Kidney (tissue), 14 donors: ENCODE measurements around the gene TMEM167A. TPM values are rescaled to one million over a fixed set of nuclear protein-coding genes. Genes with fewer than 3 reads are reported as not detected.

Experiments
- DNase-seq, 5 donors: peaks; one replicate each; pipeline ENCODE4 v3.0.0-alpha.2; 2013 to 2020
- FAIRE-seq: peaks from 2 replicates; lab custom pipeline; 2012; peaks lifted over from hg19 to GRCh38; lab: Jason Lieb, UNC
- H3K27ac ChIP-seq, 2 donors: one replicate each; pipeline ENCODE4 v1.7.0; 2013; ENCODE audit warnings: low read depth in 2 of 2, low read length in 2 of 2, inconsistent platforms in 1 of 2
- H3K27me3 ChIP-seq: one replicate; pipeline ENCODE4 v1.7.1; 2013; ENCODE audit warnings: low read length, inconsistent platforms; ENCODE audit not compliant: control insufficient read depth, insufficient read depth
- H3K36me3 ChIP-seq, 3 donors: one replicate each; pipeline versions ENCODE4 v1.7.0 to v1.7.1; 2013; ENCODE audit warnings: low read length in 3 of 3, control low read depth in 1 of 3, inconsistent platforms in 1 of 3; ENCODE audit not compliant: insufficient read depth in 3 of 3, control insufficient read depth in 2 of 3
- H3K4me1 ChIP-seq, 3 donors: one replicate each; pipeline versions ENCODE4 v1.7.0 to v1.7.1; 2013; ENCODE audit warnings: low read length in 3 of 3, inconsistent platforms in 1 of 3, low read depth in 1 of 3; ENCODE audit not compliant: control insufficient read depth in 2 of 3, insufficient read depth in 2 of 3
- H3K4me3 ChIP-seq, 3 donors: one replicate each; pipeline versions ENCODE4 v1.7.0 to v1.8.1; 2013; ENCODE audit warnings: low read length in 3 of 3, control low read depth in 1 of 3, inconsistent platforms in 1 of 3
- H3K9ac ChIP-seq, 3 donors: one replicate each; pipeline versions ENCODE4 v1.7.0 to v1.7.1; 2013; ENCODE audit warnings: low read length in 3 of 3, control low read depth in 1 of 3, inconsistent platforms in 1 of 3
- H3K9me3 ChIP-seq, 3 donors: one replicate each; pipeline versions ENCODE4 v1.7.0 to v1.7.1; 2013; ENCODE audit warnings: low read length in 3 of 3, control low read depth in 1 of 3, inconsistent platforms in 1 of 3; ENCODE audit not compliant: control insufficient read depth in 2 of 3, insufficient read depth in 1 of 3
- intact Hi-C: fragments of 100-400 bp; cut with DNase I; formaldehyde crosslinking; loops from one replicate; pipeline ENCODE4 v1.11.1; 2022
- polyA plus RNA-seq: library from polyadenylated mRNA; stranded (reverse); fragments of 350-450 nt; fragmentation: Illumina TruSeq; extraction: RNeasy Lipid Tissue Mini Kit (QIAGEN cat#74804); gene quantifications from one replicate; pipeline ENCODE4 v1.2.3, GENCODE V29; 2014; ENCODE audit warnings: low read depth, low replicate concordance; ENCODE audit not compliant: insufficient read depth
- total RNA-seq: library from RNA; stranded (reverse); fragmentation: NEBNext Ultra II Directional; extraction: Animal tissue kit (Norgen Biotek cat#: 25700); gene quantifications from one replicate; pipeline ENCODE4 v1.2.1, GENCODE V29; 2021
- TF ChIP-seq, protein P1 (sequence below): IDR thresholded peaks from 3 replicates; pipeline ENCODE4 v1.5.1; 2012; ENCODE audit warnings: mild to moderate bottlenecking, moderate library complexity, borderline replicate concordance; ENCODE audit not compliant: insufficient read depth; ENCODE audit errors: extremely low read depth
- donor health status: control.
- donor health status: control.
- donor health status: control.
- donor health status: control.
- donor health status: control.
- donor health status: DM: yes; HTN: yes; CAD: no.
- donor health status: Normal renal cell carcinoma (clear cell type).

TMEM167A gene
- total and polyA plus RNA-seq, 2 donors from 2014 or later = 55.3 to 82.0 TPM

DNA sequence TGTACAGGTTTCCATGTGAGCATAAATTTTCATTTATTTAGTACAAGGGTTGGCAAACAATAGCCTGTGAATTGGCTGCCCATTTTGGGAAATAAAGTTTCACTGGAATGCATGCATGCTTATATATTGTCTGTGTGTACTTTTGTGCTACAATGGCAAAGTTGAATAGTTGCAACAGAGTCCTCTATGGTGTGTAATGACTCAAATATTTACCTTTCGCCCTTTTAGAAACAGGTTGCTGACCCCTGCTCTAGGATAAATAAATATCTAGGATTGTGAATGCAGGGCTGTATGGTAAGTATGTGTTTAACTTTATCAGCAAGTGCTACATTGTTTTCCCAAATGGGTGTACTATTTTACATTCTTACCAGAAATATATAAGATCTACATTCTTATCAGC is 47.4 kb upstream of the TMEM167A start:
- H3K27me3 ChIP-seq = no peaks in the 10 kb centered on the region
- H3K27ac ChIP-seq = no peak overlapping the region
- H3K4me1 ChIP-seq = no peaks in the 10 kb centered on the region
- H3K36me3 ChIP-seq = no peaks in the 10 kb centered on the region
- no peak overlapping the region for H3K9ac ChIP-seq
- no peak overlapping the region for H3K4me3 ChIP-seq
- DNase-seq (no peak), FAIRE-seq (no peak)
- intact Hi-C loops = no loop called here
- TF ChIP-seq, protein P1, sequence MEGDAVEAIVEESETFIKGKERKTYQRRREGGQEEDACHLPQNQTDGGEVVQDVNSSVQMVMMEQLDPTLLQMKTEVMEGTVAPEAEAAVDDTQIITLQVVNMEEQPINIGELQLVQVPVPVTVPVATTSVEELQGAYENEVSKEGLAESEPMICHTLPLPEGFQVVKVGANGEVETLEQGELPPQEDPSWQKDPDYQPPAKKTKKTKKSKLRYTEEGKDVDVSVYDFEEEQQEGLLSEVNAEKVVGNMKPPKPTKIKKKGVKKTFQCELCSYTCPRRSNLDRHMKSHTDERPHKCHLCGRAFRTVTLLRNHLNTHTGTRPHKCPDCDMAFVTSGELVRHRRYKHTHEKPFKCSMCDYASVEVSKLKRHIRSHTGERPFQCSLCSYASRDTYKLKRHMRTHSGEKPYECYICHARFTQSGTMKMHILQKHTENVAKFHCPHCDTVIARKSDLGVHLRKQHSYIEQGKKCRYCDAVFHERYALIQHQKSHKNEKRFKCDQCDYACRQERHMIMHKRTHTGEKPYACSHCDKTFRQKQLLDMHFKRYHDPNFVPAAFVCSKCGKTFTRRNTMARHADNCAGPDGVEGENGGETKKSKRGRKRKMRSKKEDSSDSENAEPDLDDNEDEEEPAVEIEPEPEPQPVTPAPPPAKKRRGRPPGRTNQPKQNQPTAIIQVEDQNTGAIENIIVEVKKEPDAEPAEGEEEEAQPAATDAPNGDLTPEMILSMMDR = no peak
- no peaks in the 10 kb centered on the region for H3K9me3 ChIP-seq

DNA sequence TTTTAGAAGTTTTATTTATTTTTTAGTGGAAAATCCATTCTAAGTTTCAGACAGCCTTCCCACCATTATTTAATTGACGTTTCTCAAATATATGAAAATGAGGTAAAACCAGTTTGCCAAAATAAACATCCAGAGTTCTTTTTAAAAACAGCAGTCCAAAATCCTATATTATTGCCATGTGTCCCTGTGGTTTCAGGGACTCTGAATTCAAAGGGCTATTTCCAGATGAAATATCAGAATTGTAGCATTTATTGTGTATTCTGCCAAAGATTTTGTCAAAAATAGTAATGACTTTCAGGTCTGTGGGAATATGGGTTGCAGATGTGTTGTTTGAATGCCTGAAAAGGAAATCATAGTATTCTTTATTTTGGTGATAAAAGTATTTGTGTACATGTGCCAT is 41.8 kb upstream of the TMEM167A start:
- no peaks in the 10 kb centered on the region for H3K4me1 ChIP-seq
- H3K27me3 ChIP-seq = no peaks in the 10 kb centered on the region
- TF ChIP-seq, protein P1 = no peak
- no peak overlapping the region for H3K4me3 ChIP-seq
- H3K9me3 ChIP-seq = peaks cover 0 to 3% (median 0%) of the 10 kb centered on the region in 3 donors
- FAIRE-seq = no peak
- no peaks in the 10 kb centered on the region for H3K36me3 ChIP-seq
- intact Hi-C loops = no loop called here
- H3K27ac ChIP-seq = no peak overlapping the region
- no peak overlapping the region for H3K9ac ChIP-seq
- DNase-seq = no peak

DNA sequence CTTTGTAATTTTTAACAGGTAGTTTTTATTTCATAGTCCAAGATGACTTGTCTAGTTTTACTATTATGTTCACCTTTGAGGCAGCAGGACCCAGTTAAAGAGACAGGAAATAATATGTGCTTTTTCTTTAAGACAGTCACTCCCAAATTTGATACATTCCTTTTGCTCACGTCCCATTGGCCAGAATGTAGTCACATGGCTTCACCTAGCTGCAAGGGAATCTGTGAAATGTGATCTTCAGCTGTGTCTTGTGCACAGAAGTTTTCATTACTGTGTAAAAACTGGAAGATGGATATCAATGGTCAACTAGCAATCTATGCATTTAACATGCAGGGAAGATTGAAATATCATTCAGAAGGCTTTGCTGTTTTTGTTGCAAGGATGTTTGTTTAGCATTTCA is 41.3 kb upstream of the TMEM167A start:
- Histone ChIP-seq H3K27ac (no peak overlapping the region), H3K36me3 (no peaks in the 10 kb centered on the region), H3K27me3 (no peaks in the 10 kb centered on the region), H3K4me3 (no peak overlapping the region), H3K4me1 (no peaks in the 10 kb centered on the region), H3K9me3 (peaks cover 0 to 3% (median 0%) of the 10 kb centered on the region in 3 donors), H3K9ac (no peak overlapping the region)
- DNase-seq = no peak
- intact Hi-C loops = no loop called here
- TF ChIP-seq, protein P1 = no peak
- no peak for FAIRE-seq

DNA sequence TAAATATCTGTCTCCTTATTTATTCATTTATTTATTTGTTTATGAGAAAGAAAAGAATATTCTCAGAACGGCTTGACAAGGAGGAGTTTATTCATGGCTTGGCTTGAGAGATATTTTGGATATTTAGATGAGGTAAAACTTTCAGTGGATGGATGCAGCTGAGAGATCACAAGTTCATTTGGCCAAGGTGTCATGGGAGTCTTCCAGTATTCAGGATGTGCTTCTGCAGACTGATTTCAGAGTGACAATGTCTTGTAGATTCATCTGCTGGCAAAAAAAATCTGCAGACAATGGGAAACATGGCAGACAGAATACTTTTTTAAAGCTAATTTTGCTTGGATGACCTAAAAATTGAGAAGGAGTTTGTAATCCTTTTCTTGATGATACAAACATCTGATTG is 38.6 kb upstream of the TMEM167A start:
- Histone ChIP-seq H3K9ac (no peak overlapping the region), H3K27ac (no peak overlapping the region), H3K36me3 (no peaks in the 10 kb centered on the region), H3K9me3 (peaks cover 0 to 3% (median 0%) of the 10 kb centered on the region in 3 donors), H3K4me1 (no peaks in the 10 kb centered on the region), H3K27me3 (no peaks in the 10 kb centered on the region), H3K4me3 (no peak overlapping the region)
- intact Hi-C loops = no loop called here
- TF ChIP-seq, protein P1 = no peak
- FAIRE-seq (no peak), DNase-seq (no peak)
